Gastroesophageal sphincter (tissue), 3 donors: ENCODE measurements around the gene MRPS15.

ENCODE experiments used
- EP300 ChIP-seq: sonication (generic); formaldehyde crosslinking; IDR thresholded peaks from one replicate; pipeline ENCODE4 v1.6.1; 2017; ENCODE audit warnings: antibody characterized with exemption, mild to moderate bottlenecking
- TF ChIP-seq, protein P1 (sequence below), 4 experiments: fragments of 200-600 bp in 2 of 4; fragments of 450-650 bp in 2 of 4; sonication (generic) in 1 of 4; IDR thresholded peaks; one replicate each; pipeline ENCODE4 v1.5.1; 2017 to 2019; ENCODE audit warnings: antibody characterized with exemption in 4 of 4, mild to moderate bottlenecking in 2 of 4, moderate library complexity in 2 of 4

DNA sequence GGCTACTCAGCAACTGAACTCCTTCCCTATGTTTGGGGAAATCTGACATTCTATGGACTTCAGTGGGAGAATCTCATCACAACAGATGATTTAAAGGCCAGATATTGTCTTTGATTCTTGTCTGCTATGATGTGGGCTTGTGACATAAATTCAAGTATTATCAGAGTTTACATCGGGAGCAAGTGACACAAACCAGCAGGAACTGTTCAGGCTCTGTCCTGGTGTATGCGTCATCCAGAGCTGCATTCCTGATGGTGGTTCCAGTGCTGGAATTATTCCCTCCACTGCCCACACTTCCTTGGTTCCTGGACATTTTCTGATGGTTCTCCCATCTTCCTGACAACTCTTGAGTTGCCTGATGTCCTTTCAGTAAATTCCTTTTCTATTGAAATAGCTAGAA, 55.7 kb downstream of the MRPS15 start:
- TF ChIP-seq, protein P1, sequence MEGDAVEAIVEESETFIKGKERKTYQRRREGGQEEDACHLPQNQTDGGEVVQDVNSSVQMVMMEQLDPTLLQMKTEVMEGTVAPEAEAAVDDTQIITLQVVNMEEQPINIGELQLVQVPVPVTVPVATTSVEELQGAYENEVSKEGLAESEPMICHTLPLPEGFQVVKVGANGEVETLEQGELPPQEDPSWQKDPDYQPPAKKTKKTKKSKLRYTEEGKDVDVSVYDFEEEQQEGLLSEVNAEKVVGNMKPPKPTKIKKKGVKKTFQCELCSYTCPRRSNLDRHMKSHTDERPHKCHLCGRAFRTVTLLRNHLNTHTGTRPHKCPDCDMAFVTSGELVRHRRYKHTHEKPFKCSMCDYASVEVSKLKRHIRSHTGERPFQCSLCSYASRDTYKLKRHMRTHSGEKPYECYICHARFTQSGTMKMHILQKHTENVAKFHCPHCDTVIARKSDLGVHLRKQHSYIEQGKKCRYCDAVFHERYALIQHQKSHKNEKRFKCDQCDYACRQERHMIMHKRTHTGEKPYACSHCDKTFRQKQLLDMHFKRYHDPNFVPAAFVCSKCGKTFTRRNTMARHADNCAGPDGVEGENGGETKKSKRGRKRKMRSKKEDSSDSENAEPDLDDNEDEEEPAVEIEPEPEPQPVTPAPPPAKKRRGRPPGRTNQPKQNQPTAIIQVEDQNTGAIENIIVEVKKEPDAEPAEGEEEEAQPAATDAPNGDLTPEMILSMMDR (IDR thresholded peaks at IDR 0.05) = no peak
- no peak for TF ChIP-seq EP300
